HG02970 (cell line): ENCODE measurements around the gene PTGFRN.
A peak's percentile ranks its signal among the peaks of the same experiment; 100 is the strongest.

Source experiments
- ATAC-seq: cut with Tn5 transposase; IDR thresholded peaks from one replicate; pipeline ENCODE4 v1.9.1; 2021; ENCODE audit warnings: mild to moderate bottlenecking, moderate library complexity, moderate number of reproducible peaks; ENCODE audit not compliant: unreplicated experiment, low FRiP score

Gene PTGFRN

DNA sequence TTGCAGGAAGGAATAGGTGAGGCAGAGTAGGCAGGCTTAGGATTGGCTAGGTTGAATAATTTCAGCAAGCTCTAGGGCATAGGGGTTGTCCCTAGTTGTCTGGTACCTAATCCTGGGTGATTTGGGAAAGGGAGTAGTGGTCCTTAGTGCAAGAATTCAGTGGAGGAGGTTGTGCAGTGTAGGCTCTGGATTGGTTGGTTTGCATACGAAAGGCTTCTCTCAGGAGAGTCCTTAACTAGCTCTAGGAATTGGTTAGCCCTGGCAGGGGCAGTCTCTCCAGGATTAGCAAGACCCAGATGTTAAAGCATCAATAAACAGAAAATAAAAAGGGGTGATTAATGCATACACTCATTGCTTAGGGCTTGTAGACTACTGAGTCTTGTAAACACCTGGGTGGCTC lies 82.2 kb downstream of the PTGFRN start:
- ATAC-seq, result no peak

DNA sequence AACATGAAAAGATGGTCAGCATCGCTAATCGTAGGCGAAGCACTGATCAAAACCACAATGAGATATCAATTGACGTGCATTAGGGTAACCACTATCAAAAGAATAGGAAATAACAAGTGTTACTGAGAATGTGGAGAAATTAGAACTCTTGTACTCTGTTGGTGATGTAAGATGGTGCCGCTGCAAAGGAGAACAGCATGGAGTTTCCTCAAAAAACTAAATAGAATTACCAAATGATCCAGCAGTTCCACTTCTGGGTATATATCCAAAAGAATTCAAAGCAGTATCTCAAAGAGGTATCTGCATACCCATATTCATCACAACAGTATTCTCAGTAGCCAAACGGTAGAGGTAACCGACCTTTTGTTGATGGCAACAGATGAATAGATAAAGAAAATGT lies 83.6 kb downstream of the PTGFRN start:
- no peak for ATAC-seq

DNA sequence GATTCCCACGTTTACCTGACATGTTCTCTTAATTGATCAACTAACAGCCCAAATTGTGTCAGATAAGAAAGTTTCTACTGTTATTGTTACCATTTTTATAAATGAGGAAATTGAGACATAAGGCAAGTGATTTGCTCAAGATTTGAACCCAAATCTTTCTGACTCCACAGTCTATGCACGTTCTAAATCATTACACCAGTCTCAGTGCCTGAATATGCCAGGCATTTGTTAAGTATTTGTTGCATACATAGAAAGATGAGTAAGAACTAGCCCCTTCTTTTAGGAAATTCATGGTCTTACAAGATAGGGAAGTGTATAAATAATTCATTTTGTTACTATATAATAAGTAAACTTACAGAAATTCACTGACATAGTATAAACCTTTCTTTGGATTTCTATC lies 84.7 kb downstream of the PTGFRN start:
- ATAC-seq, result no peak

DNA sequence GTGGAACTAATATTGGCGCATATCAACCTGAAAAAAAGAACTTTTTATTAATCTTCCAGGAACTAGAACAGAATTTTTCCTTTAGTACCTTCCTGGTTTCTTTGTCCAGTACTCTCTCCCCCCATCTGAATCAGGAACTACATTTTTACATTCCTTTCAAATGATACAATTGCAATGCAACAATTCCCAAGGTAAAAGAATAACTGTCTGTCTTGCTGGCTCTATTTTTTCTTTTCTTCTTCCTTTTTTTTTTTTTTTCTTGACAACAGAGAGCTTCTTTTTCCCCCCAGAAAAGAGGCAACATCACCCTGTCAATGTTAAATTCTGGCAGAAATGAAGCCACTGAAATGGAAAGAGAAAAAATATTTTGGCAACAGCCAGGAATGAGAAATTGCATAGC lies 87.3 kb downstream of the PTGFRN start:
- no peak for ATAC-seq

DNA sequence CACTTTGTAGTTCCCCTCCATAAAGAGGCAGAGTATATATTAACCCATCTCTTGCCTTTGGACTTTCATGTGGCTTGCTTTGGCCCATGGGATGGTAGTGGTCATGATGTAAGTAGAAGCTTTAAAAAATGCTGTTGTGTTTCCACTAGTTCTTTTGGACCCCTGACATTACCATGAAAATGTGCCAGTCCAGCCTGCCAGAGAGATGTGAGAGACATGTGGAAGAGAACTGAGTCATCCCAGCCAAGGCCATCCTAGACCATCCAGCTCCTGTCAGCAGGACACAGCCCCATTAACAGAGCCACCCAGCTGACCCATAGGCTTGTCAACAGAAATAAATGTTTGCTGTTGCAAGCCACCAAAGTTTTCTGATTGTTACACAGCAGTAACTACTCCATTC lies 87.9 kb downstream of the PTGFRN start:
- ATAC-seq, result no peak

GRCh38 chr1:116999596-116999995 lies 89.9 kb downstream of the PTGFRN start:
- ATAC-seq, result no peak

DNA sequence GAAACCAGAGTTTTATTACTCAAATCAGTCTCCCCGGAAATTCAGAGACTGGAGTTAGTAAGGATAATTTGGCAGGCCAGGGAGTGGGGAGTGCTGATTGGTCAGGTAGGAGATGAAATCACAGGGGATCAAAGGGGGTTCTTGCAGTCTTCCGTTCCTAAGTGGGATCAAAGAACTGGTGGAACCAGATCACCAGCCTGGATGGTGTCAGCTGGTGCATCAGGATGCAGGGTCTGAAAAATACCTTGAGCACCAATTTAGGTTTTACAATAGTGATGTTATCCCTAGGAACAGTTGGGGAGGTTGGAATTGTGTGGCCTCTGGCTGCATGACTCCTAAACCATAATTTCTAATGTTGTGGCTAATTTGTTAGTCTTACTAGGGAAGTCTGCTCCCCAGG lies 90.4 kb downstream of the PTGFRN start:
- no peak for ATAC-seq

DNA sequence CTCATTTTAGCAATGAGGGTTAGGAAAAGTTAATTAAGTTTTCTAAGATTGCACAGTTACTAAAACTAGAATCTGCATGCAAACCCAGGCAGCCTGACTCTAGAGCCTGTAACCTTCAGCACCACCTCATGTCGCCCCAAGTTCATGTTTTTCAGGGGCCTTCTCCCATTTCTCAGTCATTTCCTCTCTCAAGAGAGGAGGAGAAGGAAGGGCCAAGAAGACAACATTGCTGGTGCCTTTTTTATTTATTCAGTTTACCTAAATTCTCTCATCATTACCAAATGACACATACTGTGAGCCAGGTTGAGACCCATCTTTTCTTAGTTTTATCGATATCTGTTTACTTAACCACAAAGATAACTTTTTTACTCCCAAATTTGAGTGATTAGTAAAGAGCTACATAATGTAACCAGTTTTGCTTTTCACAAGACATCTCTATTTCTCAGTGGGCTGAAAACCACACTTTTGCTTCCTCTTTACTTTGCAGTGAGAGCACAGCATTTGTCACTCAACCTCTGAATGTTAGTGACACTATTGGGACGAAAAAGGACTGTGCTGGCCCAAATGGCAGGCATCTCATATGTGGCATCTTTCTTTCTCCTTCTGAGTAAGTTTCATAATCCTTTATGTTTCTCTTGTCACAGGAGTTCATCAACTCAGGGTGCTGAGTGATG lies 91.7 kb downstream of the PTGFRN start, which contains the start of gene CD101:
CD101 (plus strand) TSS at position 507 of the 674 bp plus-strand sequence; CDS start at position 565, 58 bp downstream.
- peak; percentile 86 for ATAC-seq

DNA sequence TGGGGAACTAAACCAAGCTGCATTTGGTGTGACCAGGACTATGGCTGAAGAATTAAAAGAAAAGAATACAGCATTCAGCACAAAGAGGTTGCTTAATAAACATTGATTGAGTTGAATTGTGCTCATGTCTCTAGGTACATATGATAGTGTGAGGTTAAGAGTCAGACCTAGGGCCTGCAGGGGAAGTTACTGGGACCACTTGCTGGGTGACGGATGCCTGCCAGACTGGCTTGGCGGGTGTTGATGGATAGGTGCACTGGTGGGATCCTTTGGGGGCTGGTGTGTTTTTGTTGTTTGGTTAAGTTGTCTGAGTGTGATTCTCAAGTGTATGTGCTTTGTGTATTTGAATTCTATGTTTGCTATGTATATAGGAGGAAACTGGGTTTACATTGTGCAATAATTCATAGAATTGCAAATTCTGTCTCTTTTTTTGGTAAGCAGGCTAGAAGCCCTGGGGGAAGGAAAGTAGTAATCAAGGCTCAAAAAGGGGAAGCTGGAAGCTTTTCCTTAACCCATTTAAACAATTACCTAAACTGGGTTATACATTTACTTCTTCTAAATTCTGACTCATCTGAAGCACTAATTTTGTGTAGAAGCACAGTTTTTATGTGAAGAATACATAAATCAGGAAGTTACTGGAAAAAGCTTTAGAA lies 93.6 kb downstream of the PTGFRN start:
- ATAC-seq, result no peak

DNA sequence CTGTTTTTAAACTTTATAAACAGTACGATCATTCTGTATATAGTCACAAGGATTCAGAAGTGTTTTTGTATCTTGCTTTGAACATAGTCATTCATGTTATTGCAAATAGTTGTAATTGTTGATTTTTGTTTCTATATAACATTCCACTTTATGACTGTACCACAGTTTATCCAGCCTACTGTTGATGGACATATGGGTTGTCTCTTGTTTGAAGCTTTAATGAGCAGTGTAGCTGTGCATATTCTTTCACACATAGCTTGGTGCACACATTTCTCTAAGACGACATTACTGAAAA lies 98.0 kb downstream of the PTGFRN start:
- no peak for ATAC-seq

- no peak for ATAC-seq
Measured at GRCh38 chr1:117008656-117009055, 98.9 kb downstream of the PTGFRN start.

GRCh38 chr1:117009132-117009531 lies 99.4 kb downstream of the PTGFRN start:
- no peak for ATAC-seq

GRCh38 chr1:117010310-117010969 lies 100.7 kb downstream of the PTGFRN start:
- ATAC-seq, result no peak

- no peak for ATAC-seq
Measured at GRCh38 chr1:117011334-117011733, 101.6 kb downstream of the PTGFRN start.

- no peak for ATAC-seq
Measured at GRCh38 chr1:117013309-117013858, 103.7 kb downstream of the PTGFRN start.

DNA sequence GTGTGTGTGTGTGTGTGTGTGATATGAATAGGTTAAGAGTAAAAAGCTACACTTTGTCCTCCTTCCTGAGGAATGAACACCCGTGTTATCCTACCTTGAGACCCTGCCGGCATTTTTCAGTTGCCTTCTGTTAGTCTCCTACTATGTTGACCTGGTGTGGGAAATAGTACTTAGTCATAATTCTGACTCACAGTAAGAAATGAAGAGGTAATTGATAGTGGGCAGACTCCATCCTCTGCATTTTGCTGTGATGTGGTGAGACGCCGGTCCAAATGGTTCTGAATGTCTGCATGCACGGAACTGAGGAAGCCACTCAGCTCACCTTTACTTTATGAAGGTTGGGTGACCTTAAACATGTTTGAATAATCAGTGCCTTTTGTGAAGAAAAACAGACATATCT lies 104.5 kb downstream of the PTGFRN start:
- no peak for ATAC-seq

DNA sequence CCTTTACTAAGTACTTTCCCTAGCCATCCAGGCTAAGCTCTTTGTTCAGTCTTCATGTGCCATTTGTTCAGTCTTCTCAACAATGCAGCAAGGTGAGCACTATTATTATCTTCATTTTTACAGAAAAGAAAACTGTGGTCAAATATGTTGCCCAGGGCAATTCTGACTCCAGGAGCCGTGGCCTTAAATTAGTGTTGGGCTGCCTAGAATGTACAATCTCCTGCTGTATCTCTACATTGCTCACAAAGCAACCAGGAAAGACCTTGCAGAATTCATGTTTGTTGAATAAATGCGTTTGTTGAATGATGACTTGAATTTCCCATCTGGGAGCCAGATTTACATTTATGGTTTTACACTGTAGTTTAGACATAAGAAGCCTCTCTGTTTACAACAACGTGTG lies 106.0 kb downstream of the PTGFRN start:
- ATAC-seq, result no peak

DNA sequence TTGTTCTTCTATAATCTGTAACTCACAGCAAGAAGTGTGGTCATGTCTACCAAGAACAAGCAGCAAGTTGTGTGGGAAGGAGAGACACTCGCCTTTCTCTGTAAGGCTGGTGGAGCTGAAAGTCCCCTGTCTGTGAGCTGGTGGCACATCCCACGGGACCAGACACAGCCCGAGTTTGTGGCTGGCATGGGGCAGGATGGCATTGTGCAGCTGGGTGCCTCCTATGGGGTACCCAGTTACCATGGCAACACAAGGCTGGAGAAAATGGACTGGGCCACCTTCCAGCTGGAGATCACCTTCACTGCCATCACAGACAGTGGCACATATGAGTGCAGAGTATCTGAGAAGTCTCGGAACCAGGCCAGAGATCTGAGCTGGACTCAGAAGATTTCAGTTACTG lies 107.3 kb downstream of the PTGFRN start:
- no peak for ATAC-seq

DNA sequence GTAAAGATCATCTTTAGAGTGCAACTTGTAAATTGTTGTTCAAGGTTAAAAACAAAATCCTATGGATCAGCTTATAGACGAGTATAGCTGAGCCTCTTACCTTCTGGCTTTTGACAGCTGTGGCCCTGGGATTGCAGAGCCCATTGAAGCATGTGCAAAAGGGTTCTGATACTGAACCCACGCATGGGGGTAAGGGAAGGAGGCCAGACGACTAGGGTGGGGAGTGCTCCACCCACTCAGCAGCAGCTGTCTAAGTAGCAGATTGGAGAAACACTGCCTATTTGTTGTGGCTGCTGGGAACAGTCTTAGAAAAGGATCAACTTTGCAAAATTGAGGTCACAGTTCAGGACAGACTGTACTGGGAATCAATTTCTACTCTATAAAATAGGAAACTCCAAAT lies 107.9 kb downstream of the PTGFRN start:
- no peak for ATAC-seq

DNA sequence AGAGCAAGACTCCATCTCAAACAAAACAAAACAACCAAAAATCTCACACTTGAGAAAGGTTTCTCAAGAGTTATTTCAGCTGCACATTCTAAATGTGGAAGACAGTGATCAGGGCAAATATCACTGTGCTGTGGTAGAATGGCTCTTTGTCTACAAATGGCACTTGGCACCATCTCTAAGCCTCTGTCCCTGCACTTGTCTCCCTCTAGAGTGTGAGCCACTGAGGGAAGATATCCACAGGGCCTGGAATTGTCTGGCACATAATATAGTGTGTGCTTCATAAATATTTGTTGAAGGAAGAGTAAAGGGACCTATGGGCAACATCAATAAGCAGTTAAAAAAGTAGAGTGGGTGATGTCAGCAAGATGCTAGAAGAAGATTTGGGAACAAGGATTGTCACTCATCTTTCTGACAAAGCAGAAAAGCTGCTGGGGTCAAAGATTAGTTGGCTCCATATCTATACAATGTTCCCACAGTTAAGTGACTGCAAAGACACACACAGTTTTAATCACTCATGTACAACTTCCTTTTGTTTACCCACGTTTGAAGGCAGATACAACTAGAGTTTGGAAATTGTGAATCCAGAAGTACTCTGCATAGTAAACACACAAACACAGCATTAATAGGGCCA lies 110.9 kb downstream of the PTGFRN start:
- no peak for ATAC-seq

- no peak for ATAC-seq
Measured at GRCh38 chr1:117022114-117022513, 112.4 kb downstream of the PTGFRN start.
